GM23338 (cell line): Measurements from ENCODE around the gene AGPAT4. TPM values are rescaled to one million over a fixed set of nuclear protein-coding genes. Genes with fewer than 3 reads are reported as not detected.

Experiments
- ATAC-seq: fragments of 200-7000 bp; cut with Tn5 transposase; 3 replicates; pipeline ENCODE4 v1.9.1; 2020
- DNase-seq: peaks from one replicate; pipeline ENCODE4 v3.0.0-alpha.2; 2015; ENCODE audit warnings: low spot score
- H2AFZ ChIP-seq: fragments of 200-600 bp; sonication (generic); 2 replicates; pipeline ENCODE4 v1.8.0; 2016; ENCODE audit warnings: antibody characterized with exemption, mild to moderate bottlenecking, moderate library complexity
- H3F3A ChIP-seq: fragments of 200-600 bp; sonication (generic); replicated peaks from 2 replicates; pipeline ENCODE4 v1.8.0; 2017; ENCODE audit warnings: antibody characterized with exemption, mixed run types, low read depth
- H3K27ac ChIP-seq: fragments of 200-600 bp; sonication (generic); 2 replicates; pipeline ENCODE4 v1.6.1; 2016; ENCODE audit warnings: low read depth
- H3K27me3 ChIP-seq: fragments of 200-600 bp; sonication (generic); 2 replicates; pipeline ENCODE4 v1.8.0; 2016; ENCODE audit warnings: mild to moderate bottlenecking, mixed run types, moderate library complexity; ENCODE audit not compliant: insufficient read depth
- H3K36me3 ChIP-seq: fragments of 200-600 bp; sonication (generic); 2 replicates; pipeline ENCODE4 v1.8.0; 2016; ENCODE audit warnings: mild to moderate bottlenecking; ENCODE audit not compliant: insufficient read depth
- H3K4me1 ChIP-seq: fragments of 200-600 bp; sonication (generic); 2 replicates; pipeline ENCODE4 v1.8.0; 2016; ENCODE audit warnings: mild to moderate bottlenecking, moderate library complexity; ENCODE audit not compliant: insufficient read depth
- H3K4me2 ChIP-seq: fragments of 200-600 bp; sonication (generic); 2 replicates; pipeline ENCODE4 v1.7.1; 2017; ENCODE audit warnings: mixed run types
- H3K4me3 ChIP-seq: fragments of 200-600 bp; sonication (generic); 2 replicates; pipeline ENCODE4 v1.6.1; 2016; ENCODE audit warnings: mixed run types
- H3K79me2 ChIP-seq: fragments of 200-600 bp; sonication (generic); replicated peaks from 2 replicates; pipeline ENCODE4 v1.8.0; 2017; ENCODE audit warnings: mild to moderate bottlenecking; ENCODE audit not compliant: insufficient read depth
- H3K9me2 ChIP-seq: fragments of 200-600 bp; sonication (generic); 2 replicates; pipeline ENCODE4 v1.8.0; 2017; ENCODE audit not compliant: insufficient read depth
- H4K20me1 ChIP-seq: fragments of 200-600 bp; sonication (generic); replicated peaks from 2 replicates; pipeline ENCODE4 v1.8.0; 2017; ENCODE audit warnings: mild to moderate bottlenecking; ENCODE audit not compliant: insufficient read depth
- H3K27ac Mint-ChIP-seq: 2 replicates; pipeline ENCODE4 v1.8.0; 2020; ENCODE audit warnings: inconsistent platforms, mild to moderate bottlenecking, moderate library complexity, mixed read lengths
- H3K27me3 Mint-ChIP-seq: 3 replicates; pipeline ENCODE4 v1.8.0; 2022; ENCODE audit warnings: low read depth, mild to moderate bottlenecking, moderate library complexity, mixed read lengths, inconsistent platforms; ENCODE audit not compliant: insufficient read depth, poor library complexity
- H3K36me3 Mint-ChIP-seq: 3 replicates; pipeline ENCODE4 v1.8.0; 2021; ENCODE audit warnings: low read depth, mild to moderate bottlenecking, inconsistent platforms, moderate library complexity, mixed read lengths
- H3K4me1 Mint-ChIP-seq: 3 replicates; pipeline ENCODE4 v1.8.0; 2020; ENCODE audit warnings: mild to moderate bottlenecking, inconsistent platforms, mixed read lengths
- H3K4me3 Mint-ChIP-seq: 3 replicates; pipeline ENCODE4 v1.8.0; 2021; ENCODE audit warnings: moderate library complexity, mild to moderate bottlenecking, inconsistent platforms, mixed read lengths
- H3K9me3 Mint-ChIP-seq: 3 replicates; pipeline ENCODE4 v1.8.0; 2020; ENCODE audit warnings: moderate library complexity, mild to moderate bottlenecking, inconsistent platforms, mixed read lengths
- CREB1 ChIP-seq: fragments of 250-450 bp; sonication (Bioruptor Pico); IDR thresholded peaks from 2 replicates; pipeline ENCODE4 v1.5.0; 2020; ENCODE audit warnings: low read depth, mild to moderate bottlenecking, moderate library complexity
- EZH2 ChIP-seq: fragments of 200-600 bp; sonication (generic); IDR thresholded peaks from one replicate; pipeline ENCODE4 v1.8.0; 2017; ENCODE audit warnings: antibody characterized with exemption, mild to moderate bottlenecking, low read depth; ENCODE audit not compliant: unreplicated experiment
- EZH2phosphoT487 ChIP-seq: fragments of 200-600 bp; sonication (generic); IDR thresholded peaks from one replicate; pipeline ENCODE4 v1.8.1; 2018; ENCODE audit warnings: antibody characterized with exemption; ENCODE audit not compliant: unreplicated experiment
- JUNB ChIP-seq: IDR thresholded peaks from one replicate; pipeline ENCODE4 v1.6.1; 2016; ENCODE audit warnings: antibody characterized with exemption; ENCODE audit not compliant: unreplicated experiment
- POLR2AphosphoS5 ChIP-seq: IDR thresholded peaks from 2 replicates; pipeline ENCODE4 v1.6.1; 2016; ENCODE audit warnings: antibody characterized with exemption, low read depth
- STAT1 ChIP-seq: IDR thresholded peaks from one replicate; pipeline ENCODE4 v1.6.1; 2016; ENCODE audit warnings: antibody characterized with exemption; ENCODE audit not compliant: unreplicated experiment
- ZNF114 ChIP-seq: fragments of 250-450 bp; sonication (Bioruptor Pico); IDR thresholded peaks from 2 replicates; pipeline ENCODE4 v1.5.0; 2020; ENCODE audit warnings: mild to moderate bottlenecking, moderate library complexity
- polyA plus RNA-seq: library from polyadenylated mRNA; unstranded; fragments of >200 nt; fragmentation: Nextera tagmentation; extraction: Ambion mirVana; gene quantifications from 2 replicates; pipeline ENCODE4 v1.2.1, GENCODE V29; 2016
- total RNA-seq: library from RNA; depleted of rRNA; stranded (reverse); fragments of >200 nt; shearing (Covaris generic); gene quantifications from 2 replicates; pipeline ENCODE4 v1.2.3, GENCODE V29; 2014
- TF ChIP-seq, protein P1 (sequence below): fragments of 250-450 bp; sonication (Bioruptor Pico); IDR thresholded peaks from 2 replicates; pipeline ENCODE4 v1.5.0; 2020; ENCODE audit warnings: mild to moderate bottlenecking, moderate library complexity
- TF ChIP-seq, protein P2 (sequence below): IDR thresholded peaks from one replicate; pipeline ENCODE4 v1.6.1; 2018; ENCODE audit warnings: antibody characterized with exemption; ENCODE audit not compliant: unreplicated experiment
- TF ChIP-seq, protein P3 (sequence below), 2 experiments: fragments of 200-600 bp in 1 of 2; sonication (generic) in 1 of 2; conservative IDR thresholded peaks; 2 replicates each; pipeline versions ENCODE4 v1.5.1 to v1.6.1; 2016 to 2017; ENCODE audit warnings: antibody characterized with exemption in 2 of 2, low read depth in 2 of 2, mild to moderate bottlenecking in 2 of 2, moderate library complexity in 1 of 2

The AGPAT4 gene
- total and polyA plus RNA-seq, 2 experiments from 2014 or later = 8.9 to 19.3 TPM

DNA sequence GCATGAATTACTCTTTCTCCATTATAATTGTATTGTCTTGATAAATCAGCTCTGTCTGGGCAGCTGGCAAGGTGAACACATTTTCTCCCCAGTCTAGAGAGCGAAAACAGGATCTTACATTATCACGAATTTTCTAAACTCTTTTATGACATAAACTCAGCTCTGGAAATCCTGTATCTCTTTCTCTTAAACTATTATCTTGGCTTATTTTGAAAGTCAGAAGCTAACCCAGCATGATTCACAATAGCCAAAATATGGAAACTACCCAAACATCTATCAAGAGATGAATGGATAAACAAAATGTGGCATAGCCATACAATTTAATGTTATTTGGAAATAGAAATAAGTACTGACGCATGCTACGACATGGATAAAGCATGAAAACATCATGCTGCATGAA lies 25.9 kb upstream of the AGPAT4 start:
- Histone ChIP-seq H3K79me2 (no peaks in the 10 kb centered on the region), H3K9me2 (0 out of 2 replicates have a peak, but pooled peaks cover 9% of the 10 kb centered on the region), H3K4me3 (peak overlapping the region; percentile 26; the same call in 1 of the 2 replicates), H3K27ac (no peak overlapping the region), H3K4me1 (peaks cover 11% of the 10 kb centered on the region), H4K20me1 (no peaks in the 10 kb centered on the region), H3F3A (no peaks in the 10 kb centered on the region), H3K36me3 (peaks cover 28% of the 10 kb centered on the region; the same call in 1 of the 2 replicates), H3K27me3 (no peaks in the 10 kb centered on the region), H3K4me2 (peak overlapping the region; percentile 34), H2AFZ (no peak overlapping the region)
- peaks cover 44% of the 10 kb centered on the region for H3K9me3 Mint-ChIP-seq
- H3K4me1 Mint-ChIP-seq = peaks cover 14% of the 10 kb centered on the region
- TF ChIP-seq EZH2 = no peak
- TF ChIP-seq STAT1 = no peak
- no peak for TF ChIP-seq JUNB
- no peak for TF ChIP-seq ZNF114 (CRISPR knock-in tag)
- 0 out of 2 replicates have a peak overlapping the region, but pooled peaks have one; percentile 7 for H3K27ac Mint-ChIP-seq
- no peak overlapping the region for H3K4me3 Mint-ChIP-seq
- peaks cover 12% of the 10 kb centered on the region for H3K27me3 Mint-ChIP-seq
- DNase-seq = no peak
- no peak for ATAC-seq
- H3K36me3 Mint-ChIP-seq = peaks cover 41% of the 10 kb centered on the region

DNA sequence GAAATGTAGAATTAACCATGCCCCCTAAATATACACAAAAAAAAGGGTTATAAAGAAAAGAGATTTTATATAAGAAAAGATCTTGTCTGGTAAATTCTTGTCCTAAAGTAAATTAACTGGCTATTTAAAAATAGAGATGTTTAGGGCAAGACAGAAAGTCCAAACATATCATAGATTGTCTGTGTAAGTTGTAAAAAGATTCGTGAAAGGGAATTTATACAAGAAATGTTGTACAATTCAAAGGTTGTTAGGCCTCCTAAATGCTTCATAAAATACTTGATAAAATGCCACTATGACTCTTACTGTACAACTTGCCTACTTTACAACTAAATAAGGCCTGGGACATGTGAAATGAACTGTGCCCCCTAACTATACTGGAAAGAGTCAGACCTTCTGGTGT lies 21.9 kb upstream of the AGPAT4 start:
- Histone ChIP-seq H3K36me3 (peaks cover 28% of the 10 kb centered on the region; the same call in 1 of the 2 replicates), H3K4me2 (no peak overlapping the region), H4K20me1 (no peaks in the 10 kb centered on the region), H3K9me2 (peaks cover 13% of the 10 kb centered on the region; the same call in 1 of the 2 replicates), H3K79me2 (no peaks in the 10 kb centered on the region), H3K4me3 (no peak overlapping the region), H3K27me3 (no peaks in the 10 kb centered on the region), H2AFZ (no peak overlapping the region), H3K27ac (no peak overlapping the region), H3F3A (no peaks in the 10 kb centered on the region; the same call in 1 of the 2 replicates), H3K4me1 (peaks cover 40% of the 10 kb centered on the region)
- no peak overlapping the region for H3K4me3 Mint-ChIP-seq
- H3K36me3 Mint-ChIP-seq = peaks cover 53% of the 10 kb centered on the region; the same call in 2 of the 3 replicates
- peaks cover 56% of the 10 kb centered on the region for H3K9me3 Mint-ChIP-seq
- ATAC-seq (no peak), DNase-seq (no peak)
- peaks cover 8% of the 10 kb centered on the region for H3K27me3 Mint-ChIP-seq
- no peak overlapping the region for H3K27ac Mint-ChIP-seq
- peaks cover 37% of the 10 kb centered on the region for H3K4me1 Mint-ChIP-seq
- TF ChIP-seq EZH2 = no peak
- no peak for TF ChIP-seq EZH2phosphoT487
- no peak for TF ChIP-seq POLR2AphosphoS5
- no peak for TF ChIP-seq JUNB
- TF ChIP-seq, protein P1, sequence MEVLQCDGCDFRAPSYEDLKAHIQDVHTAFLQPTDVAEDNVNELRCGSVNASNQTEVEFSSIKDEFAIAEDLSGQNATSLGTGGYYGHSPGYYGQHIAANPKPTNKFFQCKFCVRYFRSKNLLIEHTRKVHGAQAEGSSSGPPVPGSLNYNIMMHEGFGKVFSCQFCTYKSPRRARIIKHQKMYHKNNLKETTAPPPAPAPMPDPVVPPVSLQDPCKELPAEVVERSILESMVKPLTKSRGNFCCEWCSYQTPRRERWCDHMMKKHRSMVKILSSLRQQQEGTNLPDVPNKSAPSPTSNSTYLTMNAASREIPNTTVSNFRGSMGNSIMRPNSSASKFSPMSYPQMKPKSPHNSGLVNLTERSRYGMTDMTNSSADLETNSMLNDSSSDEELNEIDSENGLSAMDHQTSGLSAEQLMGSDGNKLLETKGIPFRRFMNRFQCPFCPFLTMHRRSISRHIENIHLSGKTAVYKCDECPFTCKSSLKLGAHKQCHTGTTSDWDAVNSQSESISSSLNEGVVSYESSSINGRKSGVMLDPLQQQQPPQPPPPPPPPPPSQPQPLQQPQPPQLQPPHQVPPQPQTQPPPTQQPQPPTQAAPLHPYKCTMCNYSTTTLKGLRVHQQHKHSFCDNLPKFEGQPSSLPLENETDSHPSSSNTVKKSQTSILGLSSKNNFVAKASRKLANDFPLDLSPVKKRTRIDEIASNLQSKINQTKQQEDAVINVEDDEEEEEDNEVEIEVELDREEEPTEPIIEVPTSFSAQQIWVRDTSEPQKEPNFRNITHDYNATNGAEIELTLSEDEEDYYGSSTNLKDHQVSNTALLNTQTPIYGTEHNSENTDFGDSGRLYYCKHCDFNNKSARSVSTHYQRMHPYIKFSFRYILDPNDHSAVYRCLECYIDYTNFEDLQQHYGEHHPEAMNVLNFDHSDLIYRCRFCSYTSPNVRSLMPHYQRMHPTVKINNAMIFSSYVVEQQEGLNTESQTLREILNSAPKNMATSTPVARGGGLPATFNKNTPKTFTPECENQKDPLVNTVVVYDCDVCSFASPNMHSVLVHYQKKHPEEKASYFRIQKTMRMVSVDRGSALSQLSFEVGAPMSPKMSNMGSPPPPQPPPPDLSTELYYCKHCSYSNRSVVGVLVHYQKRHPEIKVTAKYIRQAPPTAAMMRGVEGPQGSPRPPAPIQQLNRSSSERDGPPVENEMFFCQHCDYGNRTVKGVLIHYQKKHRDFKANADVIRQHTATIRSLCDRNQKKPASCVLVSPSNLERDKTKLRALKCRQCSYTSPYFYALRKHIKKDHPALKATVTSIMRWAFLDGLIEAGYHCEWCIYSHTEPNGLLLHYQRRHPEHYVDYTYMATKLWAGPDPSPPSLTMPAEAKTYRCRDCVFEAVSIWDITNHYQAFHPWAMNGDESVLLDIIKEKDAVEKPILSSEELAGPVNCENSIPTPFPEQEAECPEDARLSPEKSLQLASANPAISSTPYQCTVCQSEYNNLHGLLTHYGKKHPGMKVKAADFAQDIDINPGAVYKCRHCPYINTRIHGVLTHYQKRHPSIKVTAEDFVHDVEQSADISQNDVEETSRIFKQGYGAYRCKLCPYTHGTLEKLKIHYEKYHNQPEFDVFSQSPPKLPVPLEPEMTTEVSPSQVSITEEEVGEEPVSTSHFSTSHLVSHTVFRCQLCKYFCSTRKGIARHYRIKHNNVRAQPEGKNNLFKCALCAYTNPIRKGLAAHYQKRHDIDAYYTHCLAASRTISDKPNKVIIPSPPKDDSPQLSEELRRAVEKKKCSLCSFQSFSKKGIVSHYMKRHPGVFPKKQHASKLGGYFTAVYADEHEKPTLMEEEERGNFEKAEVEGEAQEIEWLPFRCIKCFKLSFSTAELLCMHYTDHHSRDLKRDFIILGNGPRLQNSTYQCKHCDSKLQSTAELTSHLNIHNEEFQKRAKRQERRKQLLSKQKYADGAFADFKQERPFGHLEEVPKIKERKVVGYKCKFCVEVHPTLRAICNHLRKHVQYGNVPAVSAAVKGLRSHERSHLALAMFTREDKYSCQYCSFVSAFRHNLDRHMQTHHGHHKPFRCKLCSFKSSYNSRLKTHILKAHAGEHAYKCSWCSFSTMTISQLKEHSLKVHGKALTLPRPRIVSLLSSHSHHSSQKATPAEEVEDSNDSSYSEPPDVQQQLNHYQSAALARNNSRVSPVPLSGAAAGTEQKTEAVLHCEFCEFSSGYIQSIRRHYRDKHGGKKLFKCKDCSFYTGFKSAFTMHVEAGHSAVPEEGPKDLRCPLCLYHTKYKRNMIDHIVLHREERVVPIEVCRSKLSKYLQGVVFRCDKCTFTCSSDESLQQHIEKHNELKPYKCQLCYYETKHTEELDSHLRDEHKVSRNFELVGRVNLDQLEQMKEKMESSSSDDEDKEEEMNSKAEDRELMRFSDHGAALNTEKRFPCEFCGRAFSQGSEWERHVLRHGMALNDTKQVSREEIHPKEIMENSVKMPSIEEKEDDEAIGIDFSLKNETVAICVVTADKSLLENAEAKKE = no peak
- TF ChIP-seq CREB1 = no peak
- TF ChIP-seq, protein P2, sequence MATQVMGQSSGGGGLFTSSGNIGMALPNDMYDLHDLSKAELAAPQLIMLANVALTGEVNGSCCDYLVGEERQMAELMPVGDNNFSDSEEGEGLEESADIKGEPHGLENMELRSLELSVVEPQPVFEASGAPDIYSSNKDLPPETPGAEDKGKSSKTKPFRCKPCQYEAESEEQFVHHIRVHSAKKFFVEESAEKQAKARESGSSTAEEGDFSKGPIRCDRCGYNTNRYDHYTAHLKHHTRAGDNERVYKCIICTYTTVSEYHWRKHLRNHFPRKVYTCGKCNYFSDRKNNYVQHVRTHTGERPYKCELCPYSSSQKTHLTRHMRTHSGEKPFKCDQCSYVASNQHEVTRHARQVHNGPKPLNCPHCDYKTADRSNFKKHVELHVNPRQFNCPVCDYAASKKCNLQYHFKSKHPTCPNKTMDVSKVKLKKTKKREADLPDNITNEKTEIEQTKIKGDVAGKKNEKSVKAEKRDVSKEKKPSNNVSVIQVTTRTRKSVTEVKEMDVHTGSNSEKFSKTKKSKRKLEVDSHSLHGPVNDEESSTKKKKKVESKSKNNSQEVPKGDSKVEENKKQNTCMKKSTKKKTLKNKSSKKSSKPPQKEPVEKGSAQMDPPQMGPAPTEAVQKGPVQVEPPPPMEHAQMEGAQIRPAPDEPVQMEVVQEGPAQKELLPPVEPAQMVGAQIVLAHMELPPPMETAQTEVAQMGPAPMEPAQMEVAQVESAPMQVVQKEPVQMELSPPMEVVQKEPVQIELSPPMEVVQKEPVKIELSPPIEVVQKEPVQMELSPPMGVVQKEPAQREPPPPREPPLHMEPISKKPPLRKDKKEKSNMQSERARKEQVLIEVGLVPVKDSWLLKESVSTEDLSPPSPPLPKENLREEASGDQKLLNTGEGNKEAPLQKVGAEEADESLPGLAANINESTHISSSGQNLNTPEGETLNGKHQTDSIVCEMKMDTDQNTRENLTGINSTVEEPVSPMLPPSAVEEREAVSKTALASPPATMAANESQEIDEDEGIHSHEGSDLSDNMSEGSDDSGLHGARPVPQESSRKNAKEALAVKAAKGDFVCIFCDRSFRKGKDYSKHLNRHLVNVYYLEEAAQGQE = no peak
- TF ChIP-seq, protein P3, sequence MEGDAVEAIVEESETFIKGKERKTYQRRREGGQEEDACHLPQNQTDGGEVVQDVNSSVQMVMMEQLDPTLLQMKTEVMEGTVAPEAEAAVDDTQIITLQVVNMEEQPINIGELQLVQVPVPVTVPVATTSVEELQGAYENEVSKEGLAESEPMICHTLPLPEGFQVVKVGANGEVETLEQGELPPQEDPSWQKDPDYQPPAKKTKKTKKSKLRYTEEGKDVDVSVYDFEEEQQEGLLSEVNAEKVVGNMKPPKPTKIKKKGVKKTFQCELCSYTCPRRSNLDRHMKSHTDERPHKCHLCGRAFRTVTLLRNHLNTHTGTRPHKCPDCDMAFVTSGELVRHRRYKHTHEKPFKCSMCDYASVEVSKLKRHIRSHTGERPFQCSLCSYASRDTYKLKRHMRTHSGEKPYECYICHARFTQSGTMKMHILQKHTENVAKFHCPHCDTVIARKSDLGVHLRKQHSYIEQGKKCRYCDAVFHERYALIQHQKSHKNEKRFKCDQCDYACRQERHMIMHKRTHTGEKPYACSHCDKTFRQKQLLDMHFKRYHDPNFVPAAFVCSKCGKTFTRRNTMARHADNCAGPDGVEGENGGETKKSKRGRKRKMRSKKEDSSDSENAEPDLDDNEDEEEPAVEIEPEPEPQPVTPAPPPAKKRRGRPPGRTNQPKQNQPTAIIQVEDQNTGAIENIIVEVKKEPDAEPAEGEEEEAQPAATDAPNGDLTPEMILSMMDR (conservative IDR thresholded peaks at IDR 0.05; ENCODE audit: low read depth in 2 of 2) = no peak
- TF ChIP-seq STAT1 = no peak
- TF ChIP-seq ZNF114 (CRISPR knock-in tag) = no peak
